ENCODE measurements around the gene ADD2.

ADD2 gene

DNA sequence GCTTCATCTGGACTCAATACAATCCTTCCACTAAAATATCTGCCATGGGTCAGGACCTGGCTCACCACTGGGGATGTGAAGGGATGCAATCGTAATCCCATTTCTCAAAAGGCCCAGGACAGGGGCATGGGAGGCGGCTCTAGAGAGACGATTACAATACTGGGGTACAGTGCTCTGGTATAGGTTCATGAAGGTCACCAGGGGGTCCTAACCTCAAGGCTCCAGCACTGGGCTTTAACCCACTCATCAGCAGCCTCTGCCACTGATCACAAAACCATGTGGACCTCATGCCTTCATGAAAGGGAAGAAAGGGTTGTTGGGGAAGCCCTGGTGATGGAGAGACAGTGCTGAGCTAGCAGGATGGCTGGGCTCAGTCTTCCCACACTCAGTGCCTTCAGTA, 48.8 kb downstream of the ADD2 start:
- no peak for DNase-seq

DNA sequence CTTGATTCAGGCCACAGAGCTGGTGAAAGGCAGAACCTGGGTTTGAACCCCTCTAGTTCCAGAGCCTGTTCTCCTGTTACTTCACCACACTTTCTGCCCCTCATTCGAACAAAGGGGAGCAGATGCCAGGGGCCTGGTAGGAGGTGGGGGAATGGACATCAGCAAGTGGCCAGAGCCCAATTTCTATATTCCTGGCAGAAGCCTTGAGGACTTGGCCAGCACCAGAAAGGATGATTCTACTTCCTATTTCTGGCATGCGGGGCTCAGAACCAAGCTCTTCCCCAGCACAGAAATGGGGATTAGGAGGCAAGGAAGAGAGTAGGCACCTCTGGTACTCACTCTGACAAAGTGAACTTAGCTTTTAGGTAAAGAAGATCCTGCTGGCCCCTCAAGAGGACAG, 49.3 kb downstream of the ADD2 start:
- no peak for DNase-seq

DNA sequence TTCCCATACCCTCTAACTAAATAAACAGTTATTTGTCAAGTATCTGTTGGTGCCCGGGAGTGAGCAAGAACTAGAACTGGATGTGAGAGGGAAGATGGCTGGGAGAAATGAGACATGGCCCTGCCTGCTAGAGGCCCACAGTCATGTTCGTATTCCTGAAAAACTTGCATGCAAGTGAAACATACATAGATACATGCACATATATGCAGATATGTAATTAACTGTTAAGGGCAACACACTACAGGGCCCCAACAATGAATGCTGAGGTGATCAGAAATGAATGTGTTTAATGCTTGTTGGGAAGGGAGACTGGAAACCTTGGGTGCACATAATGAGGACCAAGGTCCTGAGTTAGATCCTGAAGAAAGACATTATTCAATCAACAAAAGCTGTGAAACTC, 49.8 kb downstream of the ADD2 start:
- no peak for DNase-seq

DNA sequence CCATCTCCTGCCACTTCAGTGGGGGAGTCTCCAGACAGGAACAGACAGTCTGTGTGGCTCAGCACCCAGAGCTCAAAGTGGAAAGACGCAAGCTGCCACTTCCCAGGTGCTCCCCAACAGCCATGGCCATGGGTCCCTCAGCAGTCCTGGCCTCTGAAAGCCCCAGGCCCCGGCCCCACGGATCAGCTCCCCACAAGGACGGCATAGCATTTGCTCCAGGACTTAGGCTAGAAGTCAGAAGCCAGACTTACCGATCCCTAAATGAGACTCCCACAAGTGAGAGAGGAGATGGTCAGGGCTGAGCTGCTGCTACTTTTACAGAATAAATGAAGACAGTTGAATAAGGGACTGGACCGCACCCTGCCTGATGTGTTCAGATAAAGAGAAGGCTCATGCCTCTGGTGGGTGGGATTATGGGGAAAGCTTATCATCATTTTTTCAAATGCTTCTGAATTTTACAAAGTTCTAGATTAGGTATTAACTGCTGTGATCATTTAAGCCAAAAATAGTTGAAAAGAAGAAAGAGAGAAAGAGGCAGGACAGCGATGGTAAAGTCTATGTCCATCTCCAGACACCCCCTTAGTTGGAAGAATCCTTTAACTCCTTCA, 50.5 kb downstream of the ADD2 start:
- no peak for DNase-seq

DNA sequence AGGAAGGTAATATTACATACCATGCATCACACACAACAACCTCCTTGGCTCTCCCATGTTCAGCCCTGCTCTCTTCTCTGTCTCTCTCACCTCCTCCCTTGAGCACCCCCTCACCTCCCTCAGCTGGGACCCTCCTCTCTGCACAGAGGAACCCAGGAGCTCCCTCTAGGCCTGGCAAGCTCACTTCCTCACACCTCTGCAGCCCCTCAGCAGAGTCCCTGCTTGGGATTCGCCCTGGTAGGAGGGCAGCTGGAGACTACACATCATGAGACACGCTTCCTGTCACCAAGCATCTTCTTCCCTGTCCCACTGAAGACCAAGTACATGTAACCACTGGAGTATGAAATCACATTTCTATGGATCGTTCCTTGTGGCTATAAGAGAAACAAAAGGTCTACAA, 51.0 kb downstream of the ADD2 start:
- no peak for DNase-seq

DNA sequence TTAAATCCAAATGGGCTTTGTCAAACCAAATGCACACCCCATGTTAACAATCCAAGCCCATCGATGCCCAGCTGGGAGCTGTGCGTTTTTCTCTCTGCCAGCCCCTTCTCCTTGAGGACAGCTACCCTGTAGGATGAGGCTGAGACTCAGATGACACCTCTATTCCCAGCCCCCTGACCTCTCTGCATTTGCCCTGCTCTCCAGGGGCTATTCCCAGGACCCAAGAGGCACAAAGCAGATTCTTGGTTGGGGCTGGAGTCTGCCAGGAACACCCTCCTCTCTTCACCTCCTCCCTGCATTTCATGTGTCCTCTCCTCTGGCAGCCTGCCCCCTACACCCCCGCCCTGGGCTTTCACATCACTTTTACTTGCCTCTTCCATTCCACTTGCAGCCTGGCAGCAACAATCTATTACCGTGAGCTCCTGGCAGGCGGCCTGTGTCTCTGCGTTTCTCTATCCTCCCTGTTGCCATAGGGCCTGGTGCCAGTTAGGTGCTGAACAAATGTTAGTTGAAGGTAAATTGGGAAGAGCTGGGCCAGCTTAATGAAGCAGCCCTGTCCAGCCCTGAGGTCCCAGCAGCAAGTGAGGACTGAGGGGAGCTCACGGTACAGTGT, 51.8 kb downstream of the ADD2 start:
- no peak for DNase-seq

DNA sequence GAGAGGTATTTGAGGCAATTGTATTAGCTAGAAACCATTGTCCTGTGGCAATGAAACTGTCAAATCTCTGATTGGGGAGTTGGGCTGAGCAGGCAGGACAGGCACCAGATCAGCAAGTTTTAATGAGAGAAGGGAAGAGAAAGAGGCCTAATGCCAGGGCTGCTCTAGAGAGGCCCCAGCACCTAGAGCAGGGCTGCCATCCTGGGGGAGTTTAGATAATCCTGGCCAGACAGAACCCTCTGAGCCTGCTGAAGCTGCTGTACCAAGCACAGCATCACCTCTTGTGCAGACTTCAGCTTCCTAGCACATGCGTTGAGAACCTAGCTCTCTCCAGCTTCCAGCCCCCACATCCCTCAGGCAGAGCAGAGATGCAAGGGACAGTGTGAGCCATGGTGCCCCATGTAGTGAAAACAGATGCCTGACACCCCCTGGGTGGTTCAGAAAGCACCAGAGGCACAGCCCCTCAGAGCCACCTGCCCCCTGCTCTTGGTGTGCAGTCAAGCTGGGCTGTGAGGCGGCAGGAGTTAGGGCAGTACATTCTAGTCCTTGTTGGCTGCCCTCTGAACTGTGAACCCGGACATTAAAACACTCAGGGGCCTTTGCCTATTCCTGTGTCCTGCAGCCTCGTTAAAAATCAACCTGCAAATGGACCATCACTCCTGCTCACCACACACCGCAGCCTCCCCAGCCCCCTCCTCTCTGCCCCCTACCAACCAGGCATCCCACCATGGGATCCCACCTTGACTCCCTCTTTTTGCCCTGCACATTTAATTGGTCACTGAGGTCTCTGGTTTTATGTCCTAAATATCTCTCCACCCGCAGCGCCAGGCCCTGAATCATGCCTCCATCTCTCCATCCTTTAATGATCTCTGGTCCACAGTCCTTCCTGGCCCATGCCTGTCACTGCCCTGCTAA, 52.7 kb downstream of the ADD2 start:
- no peak for DNase-seq

DNA sequence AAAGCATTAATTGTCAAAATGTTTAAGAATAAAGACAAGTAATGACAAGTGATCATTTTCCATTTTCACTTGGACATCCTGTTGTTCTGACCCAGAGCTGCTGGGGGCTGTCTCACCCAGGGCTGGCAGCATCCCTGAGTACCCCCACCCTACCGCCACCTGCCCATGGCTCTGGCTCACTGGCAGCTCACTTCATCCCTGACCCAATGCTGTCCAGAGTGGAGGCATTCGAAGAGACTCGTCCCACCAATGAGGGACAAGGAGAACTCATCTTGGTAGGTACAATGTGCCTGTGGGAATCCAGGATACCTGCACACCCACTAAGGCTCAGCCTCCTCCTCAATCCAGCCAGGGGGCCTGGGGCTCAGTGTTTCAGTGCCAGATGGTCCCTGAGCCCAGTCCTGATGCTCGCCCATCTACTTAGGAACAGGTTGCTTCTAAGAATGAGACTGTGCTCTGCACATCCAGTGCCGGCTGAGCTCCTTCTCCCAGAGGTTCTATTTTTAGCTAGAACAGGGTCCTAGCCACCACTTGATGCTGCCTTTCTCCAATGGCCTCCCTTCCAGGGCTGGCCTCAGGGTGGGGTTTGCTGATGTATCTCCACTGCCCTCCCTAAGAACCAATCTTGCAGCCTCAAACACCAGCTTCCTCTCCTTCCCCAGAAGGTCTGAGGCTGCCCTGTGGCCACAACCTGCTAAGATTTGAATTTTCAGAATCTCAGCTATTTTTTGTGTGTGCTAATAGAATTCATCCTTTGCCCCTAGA, 53.7 kb downstream of the ADD2 start:
- DNase-seq = no peak

DNA sequence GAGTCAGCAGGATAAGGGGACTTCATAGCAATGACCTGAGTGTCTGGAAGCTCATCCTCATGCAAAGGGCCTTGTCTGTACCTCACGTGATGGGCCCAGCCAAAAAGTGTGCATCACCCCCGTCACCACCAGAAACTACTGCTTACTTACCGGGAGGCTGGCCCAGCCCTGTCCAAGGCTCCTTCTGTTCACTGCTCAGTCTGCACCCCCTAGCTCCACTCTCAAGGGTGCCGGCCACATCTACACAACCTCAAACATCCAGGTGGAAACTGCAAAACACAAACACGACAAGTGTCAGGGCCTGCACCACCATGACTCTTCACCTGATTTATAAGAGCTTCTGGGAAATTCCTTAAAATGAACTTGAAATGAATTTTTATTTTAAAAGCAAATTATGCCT, 55.1 kb downstream of the ADD2 start:
- no peak for DNase-seq

DNA sequence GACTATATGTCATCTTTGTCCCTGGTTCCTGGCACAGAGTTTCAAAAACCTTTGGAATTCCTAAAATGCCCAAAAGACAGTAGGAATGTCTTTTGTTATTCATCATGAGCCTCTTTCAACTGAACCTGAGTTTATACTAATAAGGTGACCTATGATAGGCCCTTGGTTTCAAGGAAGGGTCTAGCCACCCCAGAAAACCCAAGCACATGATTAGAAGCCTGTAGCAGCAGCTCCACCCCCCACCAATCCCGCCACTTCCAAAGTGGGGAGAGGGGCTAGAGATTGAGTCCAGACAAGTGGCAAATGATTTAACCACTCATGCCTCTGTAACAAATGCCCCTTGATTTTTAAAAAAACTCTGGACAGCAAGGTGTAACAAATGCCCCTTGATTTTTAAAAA, 56.8 kb downstream of the ADD2 start:
- no peak for DNase-seq

DNA sequence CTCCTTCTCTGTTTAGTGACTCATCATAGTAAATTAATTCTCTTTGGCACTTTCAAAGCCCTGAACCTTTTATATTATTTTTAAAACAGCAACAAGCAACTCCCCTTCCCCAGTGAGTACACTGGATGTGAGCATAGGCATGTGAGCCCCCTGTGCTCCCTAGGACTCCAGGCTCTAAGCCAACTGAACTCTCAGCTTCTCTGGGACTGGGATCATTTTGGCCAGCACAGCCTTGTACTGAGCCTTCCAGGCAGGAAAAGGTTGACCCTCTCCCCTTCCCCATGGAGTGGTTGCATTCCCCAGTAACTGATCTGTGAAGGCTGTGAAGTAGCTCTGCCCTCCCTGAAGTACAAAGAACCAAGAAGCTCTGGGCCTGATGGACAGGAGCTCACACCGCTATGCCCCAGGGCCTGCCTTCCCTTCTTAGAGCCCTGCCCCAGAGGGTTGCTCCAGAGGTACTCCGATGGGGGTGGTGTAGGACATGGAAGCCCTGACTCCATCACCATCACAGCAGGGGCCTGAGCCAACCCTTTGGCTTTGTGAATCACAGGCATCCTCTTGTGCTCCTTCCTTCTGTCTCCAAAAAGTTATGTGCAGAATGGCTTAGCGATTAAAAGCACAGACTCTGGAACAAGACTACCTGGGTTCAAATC, 57.8 kb downstream of the ADD2 start:
- no peak for DNase-seq

DNA sequence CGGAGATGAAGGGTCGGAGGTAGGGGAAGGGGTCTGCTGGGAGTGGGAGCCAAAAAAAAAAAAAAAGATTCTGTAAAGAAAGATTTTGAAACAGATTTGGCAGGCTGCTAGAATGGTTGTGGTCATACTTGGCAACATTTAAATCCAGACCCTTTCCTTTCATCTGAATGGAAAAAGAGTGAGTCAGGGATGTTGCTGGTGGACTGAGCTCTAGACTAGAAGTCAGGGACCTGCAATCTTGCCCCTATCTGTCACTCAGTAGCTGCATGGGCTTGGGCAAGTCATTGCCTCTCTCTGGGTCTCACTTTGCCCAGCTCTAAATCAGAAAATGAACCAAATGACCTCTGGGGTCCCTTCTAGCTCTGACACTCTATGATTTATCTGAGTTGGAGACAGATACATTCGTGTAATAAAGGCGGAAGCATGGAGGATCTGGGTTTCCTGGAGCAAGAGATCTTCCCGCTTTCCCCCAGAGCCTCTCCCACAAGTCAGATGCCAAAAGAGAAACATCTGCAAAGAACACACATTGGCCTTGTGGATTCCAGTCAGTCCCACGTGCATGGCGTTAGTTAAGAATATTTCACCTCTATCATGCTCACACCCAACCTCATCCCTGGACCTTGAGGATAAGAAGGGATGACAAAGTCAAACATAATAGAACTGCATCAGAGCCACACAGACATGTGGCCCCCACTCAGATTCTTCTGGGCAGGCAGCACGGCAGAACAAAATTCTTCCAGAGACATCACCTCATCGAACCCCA, 58.5 kb downstream of the ADD2 start:
- DNase-seq = peak; percentile 33

DNA sequence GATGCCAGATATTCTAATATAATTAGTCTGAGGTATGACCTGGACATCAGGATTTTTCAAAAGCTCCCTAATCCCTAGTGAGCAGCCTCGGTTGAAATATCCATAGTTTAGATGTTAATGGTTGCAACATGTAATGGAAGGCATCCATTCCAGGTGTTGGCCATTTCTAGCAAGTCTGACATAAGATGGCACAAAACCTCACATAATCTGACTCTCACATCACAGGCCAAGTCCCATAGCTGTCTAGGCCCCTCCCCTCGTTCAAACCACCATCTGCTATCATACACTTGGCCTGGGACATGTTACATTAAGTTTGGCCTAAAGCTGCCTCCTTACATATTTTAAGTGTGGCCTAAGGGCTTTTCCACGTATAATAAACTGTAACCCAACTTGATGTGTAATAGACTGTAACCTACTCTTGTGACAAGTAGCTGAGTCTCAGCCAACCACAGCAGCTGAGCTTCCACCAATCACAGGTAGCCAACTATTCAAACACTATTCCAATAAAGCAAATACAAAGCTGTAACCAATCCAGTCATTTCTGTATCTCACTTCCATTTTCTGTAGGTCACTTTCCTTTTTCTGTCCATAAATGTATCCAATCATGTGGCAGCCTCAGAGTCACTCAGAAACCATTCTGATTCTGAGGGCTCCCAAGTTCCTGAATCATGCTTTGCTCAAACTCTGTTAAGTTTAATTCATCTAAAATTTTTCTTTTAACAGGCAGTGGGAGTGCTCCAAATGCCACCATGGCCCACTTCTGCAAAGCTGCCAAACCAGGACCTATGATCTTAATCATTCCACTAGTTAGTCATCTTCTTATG, 59.4 kb downstream of the ADD2 start:
- DNase-seq = peak; percentile 48

DNA sequence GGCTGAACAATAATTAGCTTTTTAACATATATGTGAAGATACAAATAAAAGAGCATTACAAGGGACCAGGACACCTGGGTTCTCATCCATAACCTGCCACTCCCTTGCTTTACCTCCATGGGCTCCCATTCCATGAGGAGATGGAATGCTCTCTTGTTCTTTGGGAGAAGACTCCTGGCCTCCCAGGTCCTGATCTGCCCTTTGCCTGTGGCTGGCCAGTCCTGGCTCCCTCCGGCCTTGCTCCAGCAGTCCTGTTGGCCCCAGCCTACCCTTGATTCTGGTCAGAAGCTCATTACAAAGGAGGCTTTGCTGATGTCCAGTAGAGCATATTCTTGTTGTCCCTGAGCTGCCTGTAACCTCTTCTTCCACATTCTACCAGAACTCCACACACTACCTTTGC, 60.3 kb downstream of the ADD2 start:
- no peak for DNase-seq

DNA sequence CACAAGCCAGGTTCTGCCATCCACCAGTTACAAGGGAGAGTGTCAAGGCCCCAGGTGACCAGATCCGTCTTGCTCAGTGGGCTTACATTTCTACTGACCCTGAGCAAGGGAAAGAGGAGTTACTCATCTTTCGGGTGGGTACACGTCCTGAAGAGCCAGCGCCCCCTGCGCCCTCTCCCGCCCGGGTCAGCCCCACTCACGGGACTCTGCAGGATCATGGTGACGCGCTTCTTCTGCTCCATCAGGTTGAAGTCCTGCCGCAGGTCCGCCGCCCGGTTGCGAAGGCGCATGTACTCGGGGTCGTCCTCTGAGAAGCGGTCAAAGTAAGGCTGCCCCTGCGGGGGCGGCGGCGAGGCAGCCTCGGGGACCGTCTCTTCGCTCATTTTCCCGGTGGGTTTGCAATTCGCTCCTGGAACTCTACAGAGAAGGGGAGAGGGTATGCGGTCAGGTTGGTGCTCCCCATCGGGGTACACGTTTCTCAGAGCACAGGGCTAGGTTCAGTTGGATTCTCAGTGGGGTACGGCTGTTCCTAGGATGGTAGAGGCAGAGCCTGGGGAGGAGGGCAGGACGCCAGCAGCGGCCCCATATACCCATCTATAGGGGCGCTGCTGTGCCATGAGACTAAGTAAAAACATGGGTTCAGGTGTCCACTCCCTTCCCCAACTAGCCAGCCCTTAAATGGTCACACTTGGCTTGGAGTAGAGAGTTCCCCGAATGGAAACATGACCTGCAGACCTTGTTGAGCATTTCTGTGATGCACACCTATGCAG, 61.8 kb downstream of the ADD2 start:
- no peak for DNase-seq

DNA sequence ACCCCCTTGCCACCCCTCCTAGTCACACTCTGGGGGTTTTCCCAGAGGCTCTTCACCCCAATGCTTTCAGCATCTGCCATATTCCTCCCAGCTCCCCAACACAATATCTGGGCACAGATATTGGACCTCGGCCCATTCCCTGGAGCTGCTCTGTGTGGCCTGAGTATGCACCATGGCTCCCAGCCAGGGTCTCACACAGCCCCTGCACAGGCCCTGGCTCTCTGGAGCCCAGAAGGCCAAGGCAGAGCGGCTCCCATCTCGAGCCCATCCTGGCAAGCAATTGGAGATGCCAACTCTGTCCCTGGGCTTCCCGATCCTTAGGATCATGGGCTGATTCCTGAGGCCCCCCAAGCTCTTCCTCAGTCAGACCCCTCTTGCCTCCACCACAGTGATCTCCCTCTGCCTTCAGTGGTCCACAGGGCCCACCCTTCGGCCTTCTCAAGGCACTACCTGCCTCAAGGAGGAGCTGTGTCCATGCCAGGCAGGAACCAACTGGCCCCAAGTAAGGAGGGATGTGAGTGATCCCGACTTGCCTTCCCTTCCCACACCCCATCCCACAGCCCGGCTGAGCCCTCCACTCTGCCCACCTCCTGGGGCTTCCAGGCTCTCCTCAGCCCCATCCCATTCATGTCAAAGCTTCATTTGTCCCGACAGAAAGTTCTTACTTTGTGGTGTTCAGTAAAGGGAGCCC, 62.7 kb downstream of the ADD2 start:
- DNase-seq = no peak

DNA sequence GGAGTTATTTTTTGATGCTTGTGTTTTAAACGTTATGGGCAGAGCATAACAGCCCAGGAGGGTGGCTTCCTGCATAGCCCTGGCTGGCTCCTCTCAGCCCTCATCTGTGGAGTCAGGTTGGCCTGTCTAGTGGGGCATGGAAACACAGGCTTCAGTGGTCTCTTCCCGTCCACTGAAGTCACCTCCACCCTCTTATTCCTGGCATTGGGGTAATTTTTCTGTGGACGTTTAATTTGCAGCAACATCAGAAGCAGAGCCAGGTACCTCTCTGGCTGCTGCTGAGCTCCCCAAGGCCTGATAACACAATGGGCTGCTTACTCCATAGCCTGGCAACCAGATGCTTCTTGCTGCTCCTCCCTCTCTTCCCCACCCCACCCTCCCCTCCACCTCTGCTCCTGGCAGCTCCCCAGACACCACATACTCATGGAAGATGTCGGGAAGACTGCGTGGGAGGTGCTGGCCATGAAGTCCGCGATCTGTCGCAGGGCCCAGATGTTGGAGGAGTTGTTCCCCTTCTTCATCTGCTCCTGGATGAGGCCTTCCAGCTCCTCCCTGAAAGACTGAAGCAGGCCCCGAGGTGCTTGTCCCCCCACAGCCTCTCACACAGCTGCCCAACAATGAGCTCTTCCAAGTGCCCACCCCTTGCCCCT, 64.0 kb downstream of the ADD2 start:
- peak; percentile 61 for DNase-seq

DNA sequence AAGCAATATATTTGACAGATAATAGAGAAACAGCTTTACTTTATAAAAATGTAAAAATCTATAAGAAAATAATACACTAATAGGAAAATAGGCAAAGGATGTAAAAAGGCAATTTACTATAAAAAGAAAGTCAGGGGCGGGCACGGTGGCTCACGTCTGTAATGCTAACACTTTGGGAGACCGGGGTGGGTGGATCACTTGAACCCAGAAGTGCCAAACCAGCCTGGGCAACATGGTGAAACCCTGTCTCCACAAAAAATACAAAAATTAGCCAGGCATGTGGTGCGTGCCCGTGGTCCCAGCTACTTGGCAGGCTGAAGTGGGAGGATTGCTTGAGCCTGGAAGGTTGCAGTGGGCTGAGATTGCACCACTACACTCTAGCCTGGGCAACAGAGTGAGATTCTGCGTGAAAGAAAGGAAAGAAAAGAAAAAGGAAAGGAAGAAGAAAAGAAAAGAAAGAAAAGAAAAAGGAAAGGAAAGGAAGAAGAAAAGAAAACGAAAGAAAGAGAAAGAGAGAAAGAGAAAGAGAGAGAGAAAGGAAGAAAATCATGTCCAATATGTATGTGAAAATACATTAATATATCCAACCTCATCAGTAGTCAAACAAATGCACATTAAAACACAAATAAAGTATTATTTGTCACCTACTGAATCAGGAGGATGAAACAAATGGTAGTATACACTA, 65.1 kb downstream of the ADD2 start:
- DNase-seq = no peak

DNA sequence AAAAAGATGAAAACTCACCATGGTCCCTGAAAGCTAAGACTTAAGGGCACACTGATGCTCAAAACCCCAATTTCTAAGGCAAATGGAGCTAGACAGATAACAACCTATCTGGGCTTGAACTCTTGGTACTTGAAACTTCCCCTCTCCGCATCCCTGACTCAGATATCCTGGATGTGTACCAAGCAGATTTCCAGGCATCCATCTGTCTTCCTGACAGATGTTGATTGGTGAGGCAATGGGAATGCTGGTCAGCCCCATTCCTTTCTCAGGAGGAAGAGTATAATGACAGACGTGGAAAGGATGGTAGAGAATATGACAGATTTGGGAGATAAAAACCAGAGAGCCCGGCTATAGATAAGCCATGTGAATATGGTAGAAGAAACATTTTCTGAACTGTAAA, 69.2 kb downstream of the ADD2 start:
- peak; percentile 64 for DNase-seq
